Upper lobe of left lung (tissue), 4 donors: ENCODE results near the gene OLIG2.
A peak's percentile ranks its signal among the peaks of the same experiment; 100 is the strongest.

Experiments
- CTCF ChIP-seq, 6 experiments: fragments of 450-650 bp in 4 of 6; fragments of 200-600 bp in 2 of 6; sonication (generic) in 2 of 6; IDR thresholded peaks; one replicate each; pipeline ENCODE4 v1.5.1; 2016 to 2019; ENCODE audit warnings: antibody characterized with exemption in 6 of 6
- EP300 ChIP-seq, 4 donors: sonication (generic); formaldehyde crosslinking; IDR thresholded peaks; one replicate each; pipeline ENCODE4 v1.5.1; 2017; ENCODE audit warnings: antibody characterized with exemption in 4 of 4, control low read depth in 2 of 4
- POLR2A ChIP-seq, 4 donors: fragments of 450-650 bp; IDR thresholded peaks; one replicate each; pipeline ENCODE4 v1.5.1; 2016 to 2017; ENCODE audit warnings: antibody characterized with exemption in 4 of 4, mild to moderate bottlenecking in 2 of 4

GRCh38 chr21:33011462-33011861 is 14.3 kb upstream of the OLIG2 start:
- TF ChIP-seq EP300 (IDR thresholded peaks at IDR 0.05) = peak in 1 of 4 donors; percentile 55
- TF ChIP-seq POLR2A (IDR thresholded peaks at IDR 0.05) = peak in 1 of 4 donors; percentile 2
- no peak for TF ChIP-seq CTCF (IDR thresholded peaks at IDR 0.05)
